ENCODE measurements around the gene CLPTM1. TPM values are rescaled to one million over a fixed set of nuclear protein-coding genes. Genes with fewer than 3 reads are reported as not detected.
"Not testable (repeated sequence)": the region's sequence is repeated elsewhere in the genome, so short reads cannot be mapped to it uniquely, and the experiment has no call there.

Gene CLPTM1
- total RNA-seq, 1 experiment from 2014 or later, result 138 TPM

DNA sequence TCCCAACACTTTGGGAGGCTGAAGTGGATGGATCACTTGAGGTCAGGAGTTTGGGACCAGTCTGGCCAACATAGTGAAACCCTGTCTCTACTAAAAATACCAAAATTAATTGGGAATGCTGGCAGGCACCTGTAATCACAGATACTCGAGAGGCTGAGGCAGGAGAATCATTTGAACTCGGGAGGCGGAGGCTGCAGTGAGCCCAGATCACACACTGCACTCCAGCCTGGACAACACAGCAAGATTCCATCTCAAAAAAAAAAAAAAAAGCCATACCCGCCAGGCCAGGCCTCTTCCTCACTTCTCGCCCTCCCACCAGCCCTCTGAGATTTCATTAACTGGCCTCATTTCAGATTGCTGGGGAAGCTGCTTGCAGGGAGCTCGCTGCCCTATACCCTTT is 38.3 kb downstream of the CLPTM1 start:
- no peak overlapping the region for H3K27ac ChIP-seq (ENCODE audit: low read depth, low read length, poor library complexity, severe bottlenecking)
- BruUV-seq (replicated peaks), result no TSS peak
- CTCF ChIA-PET, result no interaction called here
- no peaks in the 10 kb centered on the region for H3K27me3 ChIP-seq (replicated peaks; ENCODE audit: insufficient read depth, low read depth, low read length, poor library complexity)
- H3K9me3 ChIP-seq (ENCODE audit: low read depth, low read length, poor library complexity, severe bottlenecking), result no peaks in the 10 kb centered on the region
- intact Hi-C loops (cut with micrococcal nuclease; ENCODE audit: unreplicated experiment), result no loop called here
- H3K4me1 ChIP-seq (ENCODE audit: insufficient read depth, low read length, poor library complexity, severe bottlenecking), result no peaks in the 10 kb centered on the region
- POLR2A ChIA-PET (ENCODE audit: low non-redundant PET), result no interaction called here
- no peak for DNase-seq (ENCODE audit: low spot score)
- H3K36me3 ChIP-seq (ENCODE audit: insufficient read depth, low read length, poor library complexity, severe bottlenecking), result peaks cover 13% of the 10 kb centered on the region
- TF ChIP-seq, protein P1, sequence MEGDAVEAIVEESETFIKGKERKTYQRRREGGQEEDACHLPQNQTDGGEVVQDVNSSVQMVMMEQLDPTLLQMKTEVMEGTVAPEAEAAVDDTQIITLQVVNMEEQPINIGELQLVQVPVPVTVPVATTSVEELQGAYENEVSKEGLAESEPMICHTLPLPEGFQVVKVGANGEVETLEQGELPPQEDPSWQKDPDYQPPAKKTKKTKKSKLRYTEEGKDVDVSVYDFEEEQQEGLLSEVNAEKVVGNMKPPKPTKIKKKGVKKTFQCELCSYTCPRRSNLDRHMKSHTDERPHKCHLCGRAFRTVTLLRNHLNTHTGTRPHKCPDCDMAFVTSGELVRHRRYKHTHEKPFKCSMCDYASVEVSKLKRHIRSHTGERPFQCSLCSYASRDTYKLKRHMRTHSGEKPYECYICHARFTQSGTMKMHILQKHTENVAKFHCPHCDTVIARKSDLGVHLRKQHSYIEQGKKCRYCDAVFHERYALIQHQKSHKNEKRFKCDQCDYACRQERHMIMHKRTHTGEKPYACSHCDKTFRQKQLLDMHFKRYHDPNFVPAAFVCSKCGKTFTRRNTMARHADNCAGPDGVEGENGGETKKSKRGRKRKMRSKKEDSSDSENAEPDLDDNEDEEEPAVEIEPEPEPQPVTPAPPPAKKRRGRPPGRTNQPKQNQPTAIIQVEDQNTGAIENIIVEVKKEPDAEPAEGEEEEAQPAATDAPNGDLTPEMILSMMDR (conservative IDR thresholded peaks at IDR 0.05; ENCODE audit: low read depth, low read length), result no peak
- no peak overlapping the region for H3K4me3 ChIP-seq (ENCODE audit: low read depth, low read length, poor library complexity, severe bottlenecking)

GRCh38 chr19:44993926-44994537 is 38.9 kb downstream of the CLPTM1 start:
- DNase-seq (ENCODE audit: low spot score), result no peak
- TF ChIP-seq EZH2 (IDR thresholded peaks at IDR 0.05; ENCODE audit: borderline replicate concordance, low read depth, low read length, poor library complexity, severe bottlenecking), result no peak
- TF ChIP-seq, protein P1 (conservative IDR thresholded peaks at IDR 0.05; ENCODE audit: low read depth, low read length), result no peak
- intact Hi-C loops (cut with micrococcal nuclease; ENCODE audit: unreplicated experiment), result no loop called here
- no peak overlapping the region for H3K4me3 ChIP-seq (ENCODE audit: low read depth, low read length, poor library complexity, severe bottlenecking)
- no peaks in the 10 kb centered on the region for H3K4me1 ChIP-seq (ENCODE audit: insufficient read depth, low read length, poor library complexity, severe bottlenecking)
- no peaks in the 10 kb centered on the region for H3K27me3 ChIP-seq (replicated peaks; ENCODE audit: insufficient read depth, low read depth, low read length, poor library complexity)
- H3K27ac ChIP-seq (ENCODE audit: low read depth, low read length, poor library complexity, severe bottlenecking), result no peak overlapping the region
- CTCF ChIA-PET, result no interaction called here
- no TSS peak for BruUV-seq (replicated peaks)
- POLR2A ChIA-PET (ENCODE audit: low non-redundant PET), result no interaction called here
- no peaks in the 10 kb centered on the region for H3K9me3 ChIP-seq (ENCODE audit: low read depth, low read length, poor library complexity, severe bottlenecking)
- peaks cover 13% of the 10 kb centered on the region for H3K36me3 ChIP-seq (ENCODE audit: insufficient read depth, low read length, poor library complexity, severe bottlenecking)

DNA sequence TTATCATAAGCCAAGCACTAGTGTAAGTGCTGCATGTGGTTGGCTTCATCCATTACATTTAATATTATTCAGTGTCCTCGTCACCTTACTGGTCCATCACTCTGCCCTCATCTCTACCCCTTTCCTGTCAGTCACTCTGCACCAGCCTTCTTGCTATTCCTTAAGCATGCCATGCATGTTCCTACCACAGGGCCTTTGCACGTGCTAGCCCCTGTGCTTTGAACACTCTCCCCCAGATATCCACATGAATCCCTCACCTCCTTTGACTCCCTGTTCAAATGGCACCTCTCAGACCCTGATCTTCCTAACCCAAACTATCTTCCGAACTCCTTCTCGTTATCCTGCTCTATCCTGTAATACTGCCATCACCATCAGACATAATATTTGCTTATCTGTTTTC is 42.8 kb downstream of the CLPTM1 start:
- no TSS peak for BruUV-seq (replicated peaks)
- Histone ChIP-seq H3K27ac (ENCODE audit: low read depth, low read length, poor library complexity, severe bottlenecking) (no peak overlapping the region), H3K4me1 (ENCODE audit: insufficient read depth, low read length, poor library complexity, severe bottlenecking) (peaks cover 6% of the 10 kb centered on the region), H3K27me3 (replicated peaks; ENCODE audit: insufficient read depth, low read depth, low read length, poor library complexity) (no peaks in the 10 kb centered on the region), H3K9me3 (ENCODE audit: low read depth, low read length, poor library complexity, severe bottlenecking) (no peaks in the 10 kb centered on the region), H3K36me3 (ENCODE audit: insufficient read depth, low read length, poor library complexity, severe bottlenecking) (no peaks in the 10 kb centered on the region), H3K4me3 (ENCODE audit: low read depth, low read length, poor library complexity, severe bottlenecking) (no peak overlapping the region)
- TF ChIP-seq EZH2 (IDR thresholded peaks at IDR 0.05; ENCODE audit: borderline replicate concordance, low read depth, low read length, poor library complexity, severe bottlenecking), result no peak
- TF ChIP-seq, protein P1 (conservative IDR thresholded peaks at IDR 0.05; ENCODE audit: low read depth, low read length), result no peak
- POLR2A ChIA-PET (ENCODE audit: low non-redundant PET), result no interaction called here
- CTCF ChIA-PET, result interaction anchor here (0.6 kb wide), 2 partner anchors 87 to 341 kb away, joined by 13 to 14 read pairs; no protein-coding TSS in a partner anchor
- no peak for DNase-seq (ENCODE audit: low spot score)
- intact Hi-C loops (cut with micrococcal nuclease; ENCODE audit: unreplicated experiment), result no loop called here

DNA sequence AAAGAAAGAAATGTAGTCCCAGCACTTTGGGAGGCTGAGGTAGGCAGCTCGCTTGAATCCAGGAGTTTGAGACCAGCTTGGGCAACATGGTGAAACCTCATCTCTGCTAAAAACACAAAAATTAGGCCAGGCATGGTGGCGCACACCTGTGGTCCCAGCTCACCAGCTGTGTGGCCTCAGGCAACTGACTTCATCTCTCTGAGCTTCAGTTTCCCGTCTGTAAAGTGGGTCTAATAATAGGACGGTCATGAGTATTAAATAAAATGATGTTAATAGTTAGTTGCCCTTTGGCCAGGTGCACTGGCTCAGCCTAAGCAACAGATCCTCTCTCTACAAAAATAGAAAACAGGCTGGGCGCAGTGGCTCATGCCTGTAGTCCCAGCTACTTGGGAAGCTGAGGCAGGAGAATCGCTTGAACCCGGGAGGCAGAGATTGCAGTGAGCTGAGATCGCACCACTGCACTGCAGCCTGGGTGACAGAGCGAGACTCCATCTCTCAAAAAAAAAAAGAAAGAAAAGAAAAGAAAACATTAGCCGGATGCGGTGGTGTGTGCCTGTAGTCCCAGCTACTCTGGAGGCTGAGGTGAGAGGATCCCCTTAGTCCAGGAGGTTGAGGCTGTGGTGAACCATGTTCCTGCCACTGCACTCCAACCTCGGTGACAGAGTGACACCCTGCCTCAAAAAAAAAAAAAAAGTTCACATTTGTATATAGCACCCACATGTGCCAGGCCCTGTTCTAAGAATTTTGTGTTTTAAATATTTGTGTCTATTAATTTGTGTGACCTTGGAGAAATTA is 44.1 kb downstream of the CLPTM1 start:
- H3K9me3 ChIP-seq (ENCODE audit: low read depth, low read length, poor library complexity, severe bottlenecking); BruUV-seq (replicated peaks); POLR2A ChIA-PET (ENCODE audit: low non-redundant PET); H3K4me1 ChIP-seq (ENCODE audit: insufficient read depth, low read length, poor library complexity, severe bottlenecking); intact Hi-C loops (cut with micrococcal nuclease; ENCODE audit: unreplicated experiment); H3K36me3 ChIP-seq (ENCODE audit: insufficient read depth, low read length, poor library complexity, severe bottlenecking); H3K4me3 ChIP-seq (ENCODE audit: low read depth, low read length, poor library complexity, severe bottlenecking); DNase-seq (ENCODE audit: low spot score); H3K27me3 ChIP-seq (replicated peaks; ENCODE audit: insufficient read depth, low read depth, low read length, poor library complexity); H3K27ac ChIP-seq (ENCODE audit: low read depth, low read length, poor library complexity, severe bottlenecking); CTCF ChIA-PET: not testable (repeated sequence)

- DNase-seq (ENCODE audit: low spot score); H3K36me3 ChIP-seq (ENCODE audit: insufficient read depth, low read length, poor library complexity, severe bottlenecking); H3K9me3 ChIP-seq (ENCODE audit: low read depth, low read length, poor library complexity, severe bottlenecking); H3K4me1 ChIP-seq (ENCODE audit: insufficient read depth, low read length, poor library complexity, severe bottlenecking); CTCF ChIA-PET; H3K27ac ChIP-seq (ENCODE audit: low read depth, low read length, poor library complexity, severe bottlenecking); BruUV-seq (replicated peaks); H3K27me3 ChIP-seq (replicated peaks; ENCODE audit: insufficient read depth, low read depth, low read length, poor library complexity): not testable (repeated sequence)
- POLR2A ChIA-PET (ENCODE audit: low non-redundant PET), result interaction anchor here (0.6 kb wide), 1 partner anchor 132 kb away, joined by 7 read pairs; no protein-coding TSS in a partner anchor
- H3K4me3 ChIP-seq (ENCODE audit: low read depth, low read length, poor library complexity, severe bottlenecking), result peak overlapping the region; percentile 40
- intact Hi-C loops (cut with micrococcal nuclease; ENCODE audit: unreplicated experiment), result loop anchor here (5.0 kb wide), 1 partner anchor 92 kb away; the partner anchor contains the start of gene PPP1R37
Measured at GRCh38 chr19:45000665-45001064, 45.5 kb downstream of the CLPTM1 start.

All from A673 (cell line).